Brain microvascular endothelial cell (primary cell): ENCODE measurements around the gene ATP5MG.

ENCODE experiments used
- DNase-seq: peaks from one replicate; pipeline ENCODE4 v3.0.0-alpha.2; 2020
- H3K27ac ChIP-seq: fragments of 250-450 bp; sonication (Bioruptor Pico); 2 replicates; pipeline ENCODE4 v1.5.1; 2020; ENCODE audit warnings: mild to moderate bottlenecking, moderate library complexity
- H3K27me3 ChIP-seq: fragments of 250-450 bp; sonication (Bioruptor Pico); replicated peaks from 2 replicates; pipeline ENCODE4 v1.5.1; 2020; ENCODE audit warnings: mild to moderate bottlenecking
- H3K36me3 ChIP-seq: fragments of 250-450 bp; sonication (Bioruptor Pico); replicated peaks from 2 replicates; pipeline ENCODE4 v1.5.1; 2020; ENCODE audit warnings: mild to moderate bottlenecking
- H3K4me3 ChIP-seq: 2 replicates; pipeline ENCODE4 v1.5.1; 2011; ENCODE audit warnings: low read depth, mild to moderate bottlenecking, control low read depth, low read length, moderate library complexity
- CTCF ChIP-seq: IDR thresholded peaks from 2 replicates; pipeline ENCODE4 v1.5.1; 2011; ENCODE audit warnings: low read depth, mild to moderate bottlenecking, moderate library complexity, low read length, control low read depth, inconsistent platforms; ENCODE audit errors: missing control alignments
- in situ Hi-C: cut with HindIII; loops from 2 replicates; pipeline ENCODE4 v1.10.0; 2017; ENCODE audit warnings: low sequenced_read_pairs, low pct_ligation_motif_present

Gene ATP5MG

GRCh38 chr11:118435893-118436624 is 34.7 kb downstream of the ATP5MG start, which contains the start of gene KMT2A:
Gene KMT2A, plus strand, starts transcription at chr11:118436492. Its CDS starts 21 bp downstream, at chr11:118436513.
- in situ Hi-C loops: no loop called here
- TF ChIP-seq CTCF: no peak

GRCh38 chr11:118436639-118437207 is 35.3 kb downstream of the ATP5MG start:
- no peak for TF ChIP-seq CTCF
- Histone ChIP-seq H3K4me3 (peak overlapping the region; percentile 74), H3K36me3 (no peaks in the 10 kb centered on the region), H3K27ac (peak overlapping the region; percentile 66), H3K27me3 (no peaks in the 10 kb centered on the region)
- no peak for DNase-seq
- in situ Hi-C loops: no loop called here

More at GRCh38 chr11:118435893-118436624, 34.7 kb downstream of the ATP5MG start, which contains the start of gene KMT2A:
- Histone ChIP-seq H3K4me3 (peak within 1 kb of the TSS; percentile 74), H3K36me3 (no peaks in the 10 kb centered on the region), H3K27me3 (no peaks in the 10 kb centered on the region), H3K27ac (peak within 1 kb of the TSS; percentile 66)
- DNase-seq: peak; percentile 95

- H3K27ac ChIP-seq: peak overlapping the region; percentile 66
- no peak for TF ChIP-seq CTCF
- H3K4me3 ChIP-seq: peak overlapping the region; percentile 74
- no peaks in the 10 kb centered on the region for H3K27me3 ChIP-seq
- no peaks in the 10 kb centered on the region for H3K36me3 ChIP-seq
- in situ Hi-C loops: no loop called here
- DNase-seq: no peak
These were observed 36.1 kb downstream of the ATP5MG start for GRCh38 chr11:118437208-118438125.

GRCh38 chr11:118438314-118438931 is 37.0 kb downstream of the ATP5MG start:
- Histone ChIP-seq H3K36me3 (no peaks in the 10 kb centered on the region), H3K4me3 (peak overlapping the region; percentile 74), H3K27me3 (no peaks in the 10 kb centered on the region), H3K27ac (peak overlapping the region; percentile 65)
- no peak for TF ChIP-seq CTCF
- in situ Hi-C loops: no loop called here
- peak; percentile 87 for DNase-seq

- Histone ChIP-seq H3K27ac (no peak overlapping the region), H3K27me3 (no peaks in the 10 kb centered on the region), H3K36me3 (no peaks in the 10 kb centered on the region), H3K4me3 (no peak overlapping the region)
- in situ Hi-C loops: no loop called here
- no peak for DNase-seq
- TF ChIP-seq CTCF: no peak
These were observed 38.2 kb downstream of the ATP5MG start for GRCh38 chr11:118439646-118440045.
